NCI-H2029 (cell line): Measurements from ENCODE around the gene ITGAD.
"Not testable (repeated sequence)": the region's sequence is repeated elsewhere in the genome, so short reads cannot be mapped to it uniquely, and the experiment has no call there.

Experiments
- DNase-seq: peaks from one replicate; lab custom pipeline; 2025; lab: John Stamatoyannopoulos, UW

ITGAD gene

GRCh38 chr16:31430380-31431052, 37.4 kb downstream of the ITGAD start:
- no peak for DNase-seq

GRCh38 chr16:31435341-31436220, 42.4 kb downstream of the ITGAD start:
- no peak for DNase-seq

- DNase-seq, result no peak
Observed at GRCh38 chr16:31436221-31437045, 43.3 kb downstream of the ITGAD start.

- no peak for DNase-seq
Observed at GRCh38 chr16:31438414-31438813, 45.3 kb downstream of the ITGAD start.

- DNase-seq, result not testable (repeated sequence)
Observed at GRCh38 chr16:31439023-31439422, 45.9 kb downstream of the ITGAD start.

- DNase-seq, result no peak
Observed at GRCh38 chr16:31439519-31439918, 46.4 kb downstream of the ITGAD start.

GRCh38 chr16:31440516-31441184, 47.5 kb downstream of the ITGAD start:
- no peak for DNase-seq

GRCh38 chr16:31441956-31442355, 48.8 kb downstream of the ITGAD start:
- no peak for DNase-seq

GRCh38 chr16:31445931-31446330, 52.8 kb downstream of the ITGAD start:
- DNase-seq, result not testable (repeated sequence)

GRCh38 chr16:31451201-31451600, 58.1 kb downstream of the ITGAD start:
- DNase-seq, result no peak

- peak; percentile 15 for DNase-seq
Observed at GRCh38 chr16:31451681-31452351, 58.7 kb downstream of the ITGAD start.

- DNase-seq, result no peak
Observed at GRCh38 chr16:31452631-31453106, 59.5 kb downstream of the ITGAD start.

GRCh38 chr16:31453255-31454204, 60.4 kb downstream of the ITGAD start:
- DNase-seq, result peak; percentile 21

GRCh38 chr16:31455601-31456314, 62.6 kb downstream of the ITGAD start:
- no peak for DNase-seq

- no peak for DNase-seq
Observed at GRCh38 chr16:31456988-31457360, 63.8 kb downstream of the ITGAD start.

- DNase-seq, result peak; percentile 28
Observed at GRCh38 chr16:31458073-31458843, 65.1 kb downstream of the ITGAD start.

GRCh38 chr16:31458844-31459686, 65.9 kb downstream of the ITGAD start, which contains the start of gene ARMC5:
Gene ARMC5, plus strand, starts transcription at chr16:31459501. Its CDS starts 24 bp downstream, at chr16:31459525.
- DNase-seq, result peak; percentile 96
